Esophagus muscularis mucosa (tissue), 4 donors: Measurements from ENCODE around the gene PITRM1. TPM values are rescaled to one million over a fixed set of nuclear protein-coding genes. Genes with fewer than 3 reads are reported as not detected.

ENCODE experiments used
- DNase-seq: peaks from one replicate; pipeline ENCODE4 v3.0.0-alpha.2; 2017; ENCODE audit errors: extremely low spot score
- H3K27ac ChIP-seq, 4 donors: fragments of 200-600 bp; sonication (generic); replicated peaks in 1 of 4; 1 replicate in 3 of 4; 2 replicates in 1 of 4; pipeline ENCODE4 v1.5.1; 2016 to 2019; ENCODE audit warnings: mild to moderate bottlenecking in 1 of 4
- H3K27me3 ChIP-seq, 4 donors: fragments of 200-600 bp; sonication (generic); one replicate each; pipeline versions ENCODE4 v1.5.1 to v1.6.0; 2016 to 2019
- H3K36me3 ChIP-seq, 4 donors: fragments of 200-600 bp; sonication (generic); one replicate each; pipeline ENCODE4 v1.5.1; 2016 to 2019
- H3K4me1 ChIP-seq, 4 donors: fragments of 200-600 bp; sonication (generic); one replicate each; pipeline ENCODE4 v1.5.1; 2016 to 2019
- H3K4me3 ChIP-seq, 4 donors: fragments of 200-600 bp; sonication (generic); 1 replicate in 2 of 4; 2 replicates in 2 of 4; pipeline ENCODE4 v1.5.1; 2016 to 2019; ENCODE audit warnings: mild to moderate bottlenecking in 4 of 4, moderate library complexity in 1 of 4
- H3K9me3 ChIP-seq, 4 donors: fragments of 200-600 bp; sonication (generic); 1 replicate in 3 of 4; 2 replicates in 1 of 4; pipeline ENCODE4 v1.5.1; 2016 to 2019
- CTCF ChIP-seq, 3 experiments: fragments of 200-600 bp in 2 of 3; fragments of 450-650 bp in 1 of 3; sonication (generic) in 2 of 3; IDR thresholded peaks; one replicate each; pipeline ENCODE4 v1.5.1; 2017 to 2019; ENCODE audit warnings: antibody characterized with exemption in 3 of 3, mild to moderate bottlenecking in 2 of 3, moderate library complexity in 1 of 3
- EP300 ChIP-seq: sonication (generic); formaldehyde crosslinking; IDR thresholded peaks from one replicate; pipeline ENCODE4 v1.6.1; 2017; ENCODE audit warnings: antibody characterized with exemption
- POLR2A ChIP-seq: fragments of 450-650 bp; IDR thresholded peaks from one replicate; pipeline ENCODE4 v1.6.1; 2017; ENCODE audit warnings: antibody characterized with exemption, moderate library complexity, mild to moderate bottlenecking, low read depth
- POLR2AphosphoS5 ChIP-seq, 2 donors: sonication (generic); formaldehyde crosslinking; IDR thresholded peaks; one replicate each; pipeline ENCODE4 v1.6.1; 2017; ENCODE audit warnings: antibody characterized with exemption in 2 of 2
- WGBS: methylation state at CpG from one replicate; pipeline ENCODE4 v1.1.5; 2018; 5-methylcytosine and 5-hydroxymethylcytosine counted together
- intact Hi-C: fragments of 100-400 bp; cut with DNase I; formaldehyde crosslinking; loops from one replicate; pipeline ENCODE4 v1.15.1; 2023
- total RNA-seq, 4 donors: library from RNA; depleted of rRNA; stranded (reverse); fragments of >200 nt; gene quantifications; one replicate each; pipeline versions ENCODE4 v1.1.0 to v1.2.1, GENCODE V29; 2016

The PITRM1 gene
- total RNA-seq, 4 donors from 2014 or later, result 75.5 to 103 (median 84.9) TPM

- intact Hi-C loops, result loop anchor here (5.0 kb wide), 1 partner anchor 33 kb away; the partner anchor contains the start of gene PFKP
- peak overlapping the region; percentile 11 to 71 (median 68) for H3K27ac ChIP-seq
Observed at GRCh38 chr10:3100093-3100792, 72.3 kb downstream of the PITRM1 start.

GRCh38 chr10:3099291-3100092 lies 73.1 kb downstream of the PITRM1 start:
- no peak overlapping the region for H3K4me3 ChIP-seq
- H3K9me3 ChIP-seq, result no peaks in the 10 kb centered on the region
- no peaks in the 10 kb centered on the region for H3K27me3 ChIP-seq
- peak overlapping the region in 2 of 4 donors; percentile 11 to 71 for H3K27ac ChIP-seq
- intact Hi-C loops, result loop anchor here (5.0 kb wide), 1 partner anchor 32 kb away; the partner anchor contains the start of gene PFKP
- DNase-seq, result no peak
- WGBS, result 86% methylated on average over 22 of the region's 22 CpGs
- peaks cover 0 to 43% (median 23%) of the 10 kb centered on the region in 4 donors for H3K36me3 ChIP-seq
- TF ChIP-seq CTCF (IDR thresholded peaks at IDR 0.05) (no peak), POLR2AphosphoS5 (IDR thresholded peaks at IDR 0.05) (no peak), EP300 (no peak), POLR2A (no peak)
- H3K4me1 ChIP-seq, result peaks cover 35 to 76% (median 71%) of the 10 kb centered on the region in 4 donors

More at GRCh38 chr10:3100093-3100792, 72.3 kb downstream of the PITRM1 start:
- TF ChIP-seq POLR2A, result no peak
- TF ChIP-seq CTCF (IDR thresholded peaks at IDR 0.05), result no peak
- TF ChIP-seq POLR2AphosphoS5 (IDR thresholded peaks at IDR 0.05), result no peak
- TF ChIP-seq EP300, result no peak
- H3K9me3 ChIP-seq, result no peaks in the 10 kb centered on the region
- H3K4me1 ChIP-seq, result peaks cover 33 to 76% (median 71%) of the 10 kb centered on the region in 4 donors
- no peak overlapping the region for H3K4me3 ChIP-seq
- DNase-seq, result no peak
- H3K36me3 ChIP-seq, result peaks cover 3 to 51% (median 29%) of the 10 kb centered on the region in 4 donors
- WGBS, result 95% methylated on average over 17 of the region's 19 CpGs
- no peaks in the 10 kb centered on the region for H3K27me3 ChIP-seq

- TF ChIP-seq POLR2A (no peak), POLR2AphosphoS5 (IDR thresholded peaks at IDR 0.05) (no peak), EP300 (no peak), CTCF (IDR thresholded peaks at IDR 0.05) (no peak)
- Histone ChIP-seq H3K9me3 (no peaks in the 10 kb centered on the region), H3K4me1 (peaks cover 37 to 76% (median 71%) of the 10 kb centered on the region in 4 donors), H3K36me3 (peaks cover 0 to 36% (median 18%) of the 10 kb centered on the region in 4 donors), H3K27me3 (no peaks in the 10 kb centered on the region), H3K27ac (no peak overlapping the region), H3K4me3 (no peak overlapping the region)
- 77% methylated on average over 11 of the region's 11 CpGs for WGBS
- no peak for DNase-seq
- intact Hi-C loops, result no loop called here
Observed at GRCh38 chr10:3098689-3099088, 73.9 kb downstream of the PITRM1 start.

- Histone ChIP-seq H3K4me1 (peaks cover 25 to 67% (median 56%) of the 10 kb centered on the region in 4 donors), H3K27me3 (no peaks in the 10 kb centered on the region), H3K4me3 (no peak overlapping the region), H3K27ac (peak overlapping the region in 3 of 4 donors; percentile 55 to 89 (median 85)), H3K36me3 (peaks cover 0 to 25% (median 15%) of the 10 kb centered on the region in 4 donors), H3K9me3 (no peaks in the 10 kb centered on the region)
- TF ChIP-seq POLR2A (no peak), EP300 (no peak), POLR2AphosphoS5 (IDR thresholded peaks at IDR 0.05) (no peak), CTCF (IDR thresholded peaks at IDR 0.05) (no peak)
- DNase-seq, result no peak
- 88% methylated on average over 9 of the region's 9 CpGs for WGBS
- intact Hi-C loops, result no loop called here
Observed at GRCh38 chr10:3097160-3097559, 75.4 kb downstream of the PITRM1 start.
